GM19193 (cell line): ENCODE measurements around the gene ERLIN1.

Experiments
- POLR2A ChIP-seq: IDR thresholded peaks from 4 replicates; pipeline ENCODE4 v1.6.1; 2011; ENCODE audit not compliant: insufficient read depth, insufficient read length; ENCODE audit errors: extremely low read depth

The ERLIN1 gene

GRCh38 chr10:100154666-100155065 is 31.2 kb downstream of the ERLIN1 start:
- no peak for TF ChIP-seq POLR2A

- TF ChIP-seq POLR2A = no peak
Observed at GRCh38 chr10:100153239-100153825, 32.5 kb downstream of the ERLIN1 start.

GRCh38 chr10:100151723-100152300 is 34.0 kb downstream of the ERLIN1 start:
- TF ChIP-seq POLR2A = no peak

GRCh38 chr10:100148353-100149211 is 37.2 kb downstream of the ERLIN1 start:
- TF ChIP-seq POLR2A = no peak

- TF ChIP-seq POLR2A = no peak
Observed at GRCh38 chr10:100146875-100147650, 38.8 kb downstream of the ERLIN1 start.

- no peak for TF ChIP-seq POLR2A
Observed at GRCh38 chr10:100146398-100146797, 39.4 kb downstream of the ERLIN1 start.

GRCh38 chr10:100143756-100144155 is 42.1 kb downstream of the ERLIN1 start:
- TF ChIP-seq POLR2A = no peak

GRCh38 chr10:100141446-100142087 is 44.3 kb downstream of the ERLIN1 start:
- no peak for TF ChIP-seq POLR2A

- TF ChIP-seq POLR2A = no peak
Observed at GRCh38 chr10:100140070-100140469, 45.8 kb downstream of the ERLIN1 start.

- no peak for TF ChIP-seq POLR2A
Observed at GRCh38 chr10:100138921-100139496, 46.8 kb downstream of the ERLIN1 start.

GRCh38 chr10:100135486-100135885 is 50.3 kb downstream of the ERLIN1 start:
- TF ChIP-seq POLR2A = no peak

- TF ChIP-seq POLR2A = no peak
Observed at GRCh38 chr10:100133801-100134200, 52.0 kb downstream of the ERLIN1 start.

- TF ChIP-seq POLR2A = no peak
Observed at GRCh38 chr10:100132427-100132826, 53.4 kb downstream of the ERLIN1 start.

- no peak for TF ChIP-seq POLR2A
Observed at GRCh38 chr10:100131571-100131970, 54.3 kb downstream of the ERLIN1 start.

GRCh38 chr10:100130831-100131230 is 55.0 kb downstream of the ERLIN1 start:
- no peak for TF ChIP-seq POLR2A

GRCh38 chr10:100129424-100129823 is 56.4 kb downstream of the ERLIN1 start:
- TF ChIP-seq POLR2A = no peak
